PC-3 (cell line): ENCODE results near the gene FMNL3. TPM values are rescaled to one million over a fixed set of nuclear protein-coding genes. Genes with fewer than 3 reads are reported as not detected.

Experiments used
- ATAC-seq: fragments of 200-7000 bp; cut with Tn5 transposase; 2 replicates; pipeline ENCODE4 v1.9.1; 2020; ENCODE audit warnings: mild to moderate bottlenecking, moderate library complexity
- BruUV-seq: library from RNA; stranded (reverse); fragments of 400-500 nt; replicated peaks from 2 replicates; lab custom pipeline; 2021; lab: Mats Ljungman, UMichigan
- CTCF ChIA-PET: fragments of 300-600 bp; sonication (Branson Sonifier 250); formaldehyde crosslinking; loops from one replicate; lab custom pipeline; 2022; ENCODE audit warnings: antibody characterized with exemption; lab: Charles Lee
- POLR2A ChIA-PET: fragments of 300-600 bp; sonication (Branson Sonifier 250); formaldehyde crosslinking; loops from one replicate; lab custom pipeline; 2022; ENCODE audit warnings: antibody characterized with exemption; ENCODE audit not compliant: unreplicated experiment; lab: Charles Lee
- DNase-seq: peaks from one replicate; pipeline ENCODE4 v3.0.0-alpha.2; 2015
- H2AFZ ChIP-seq: fragments of 300-600 bp; sonication (generic); 2 replicates; pipeline ENCODE4 v1.6.0; 2016; ENCODE audit warnings: antibody characterized with exemption, low read length
- H3F3A ChIP-seq: fragments of 300-600 bp; sonication (generic); one replicate; pipeline ENCODE4 v1.6.0; 2017; ENCODE audit warnings: antibody characterized with exemption, low read length, control low read depth, mild to moderate bottlenecking; ENCODE audit not compliant: unreplicated experiment
- H3K27ac ChIP-seq: fragments of 300-600 bp; sonication (generic); 2 replicates; pipeline ENCODE4 v1.5.1; 2016; ENCODE audit warnings: mild to moderate bottlenecking, low read length
- H3K27me3 ChIP-seq: fragments of 300-600 bp; sonication (generic); 2 replicates; pipeline ENCODE4 v1.6.1; 2016; ENCODE audit warnings: low read length, mixed read lengths
- H3K36me3 ChIP-seq: fragments of 300-600 bp; sonication (generic); 2 replicates; pipeline ENCODE4 v1.6.1; 2016; ENCODE audit warnings: low read depth, mixed run types, low read length, mixed read lengths
- H3K4me1 ChIP-seq: fragments of 300-600 bp; sonication (generic); 2 replicates; pipeline ENCODE4 v1.5.1; 2016; ENCODE audit warnings: low read length; ENCODE audit not compliant: insufficient read depth
- H3K4me2 ChIP-seq: fragments of 300-600 bp; sonication (generic); 2 replicates; pipeline ENCODE4 v1.6.0; 2016; ENCODE audit warnings: low read length
- H3K4me3 ChIP-seq: fragments of 300-600 bp; sonication (generic); 2 replicates; pipeline ENCODE4 v1.5.1; 2016; ENCODE audit warnings: mild to moderate bottlenecking, low read length, mixed read lengths
- H3K79me2 ChIP-seq: fragments of 300-600 bp; sonication (generic); 2 replicates; pipeline ENCODE4 v1.6.1; 2017; ENCODE audit warnings: low read length, mixed read lengths
- H3K9ac ChIP-seq: fragments of 300-600 bp; sonication (generic); 2 replicates; pipeline ENCODE4 v1.6.0; 2016; ENCODE audit warnings: mild to moderate bottlenecking, low read length
- H3K9me2 ChIP-seq: fragments of 300-600 bp; sonication (generic); replicated peaks from 2 replicates; pipeline ENCODE4 v1.6.1; 2016; ENCODE audit warnings: mixed run types, low read length, mixed read lengths
- H3K9me3 ChIP-seq: fragments of 300-600 bp; sonication (generic); 2 replicates; pipeline ENCODE4 v1.6.1; 2016; ENCODE audit warnings: low read length, mixed read lengths
- H4K20me1 ChIP-seq: fragments of 300-600 bp; sonication (generic); 2 replicates; pipeline ENCODE4 v1.6.1; 2016; ENCODE audit warnings: low read length, mixed read lengths
- EZH2 ChIP-seq: fragments of 300-600 bp; sonication (generic); IDR thresholded peaks from one replicate; pipeline ENCODE4 v1.6.1; 2017; ENCODE audit warnings: antibody characterized with exemption, mild to moderate bottlenecking, low read length; ENCODE audit not compliant: unreplicated experiment
- EZH2phosphoT487 ChIP-seq: fragments of 300-600 bp; sonication (generic); IDR thresholded peaks from 2 replicates; pipeline ENCODE4 v1.6.1; 2018; ENCODE audit warnings: mild to moderate bottlenecking, antibody characterized with exemption, low read length, borderline replicate concordance
- intact Hi-C: fragments of 100-400 bp; cut with micrococcal nuclease; formaldehyde crosslinking; loops from 2 replicates; pipeline ENCODE4 v1.9.0; 2023
- total RNA-seq: library from RNA; depleted of rRNA; stranded (reverse); fragments of >200 nt; gene quantifications from 2 replicates; pipeline ENCODE4 v1.2.3, GENCODE V29; 2014
- TF ChIP-seq, protein P1 (sequence below): fragments of 300-600 bp; sonication (generic); conservative IDR thresholded peaks from 2 replicates; pipeline ENCODE4 v1.5.1; 2017; ENCODE audit warnings: antibody characterized with exemption, low read depth, mild to moderate bottlenecking, low read length

Gene FMNL3
- total RNA-seq, 1 experiment from 2014 or later, result 6.2 TPM

- Histone ChIP-seq H3K9ac (no peak overlapping the region), H3K9me3 (no peaks in the 10 kb centered on the region), H4K20me1 (peaks cover 74% of the 10 kb centered on the region), H2AFZ (no peak overlapping the region), H3F3A (no peaks in the 10 kb centered on the region), H3K4me2 (no peak overlapping the region), H3K36me3 (peaks cover 56% of the 10 kb centered on the region), H3K27ac (no peak overlapping the region), H3K79me2 (peaks cover 93% of the 10 kb centered on the region), H3K27me3 (no peaks in the 10 kb centered on the region), H3K4me3 (no peak overlapping the region), H3K9me2 (no peaks in the 10 kb centered on the region), H3K4me1 (no peaks in the 10 kb centered on the region)
- no TSS peak for BruUV-seq
- TF ChIP-seq, protein P1, sequence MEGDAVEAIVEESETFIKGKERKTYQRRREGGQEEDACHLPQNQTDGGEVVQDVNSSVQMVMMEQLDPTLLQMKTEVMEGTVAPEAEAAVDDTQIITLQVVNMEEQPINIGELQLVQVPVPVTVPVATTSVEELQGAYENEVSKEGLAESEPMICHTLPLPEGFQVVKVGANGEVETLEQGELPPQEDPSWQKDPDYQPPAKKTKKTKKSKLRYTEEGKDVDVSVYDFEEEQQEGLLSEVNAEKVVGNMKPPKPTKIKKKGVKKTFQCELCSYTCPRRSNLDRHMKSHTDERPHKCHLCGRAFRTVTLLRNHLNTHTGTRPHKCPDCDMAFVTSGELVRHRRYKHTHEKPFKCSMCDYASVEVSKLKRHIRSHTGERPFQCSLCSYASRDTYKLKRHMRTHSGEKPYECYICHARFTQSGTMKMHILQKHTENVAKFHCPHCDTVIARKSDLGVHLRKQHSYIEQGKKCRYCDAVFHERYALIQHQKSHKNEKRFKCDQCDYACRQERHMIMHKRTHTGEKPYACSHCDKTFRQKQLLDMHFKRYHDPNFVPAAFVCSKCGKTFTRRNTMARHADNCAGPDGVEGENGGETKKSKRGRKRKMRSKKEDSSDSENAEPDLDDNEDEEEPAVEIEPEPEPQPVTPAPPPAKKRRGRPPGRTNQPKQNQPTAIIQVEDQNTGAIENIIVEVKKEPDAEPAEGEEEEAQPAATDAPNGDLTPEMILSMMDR, result no peak
- TF ChIP-seq EZH2 (no peak), EZH2phosphoT487 (no peak)
- peak; percentile 12 for DNase-seq
- ChIA-PET POLR2A (no interaction called here), CTCF (no interaction called here)
- no peak for ATAC-seq
- intact Hi-C loops, result no loop called here
Observed at GRCh38 chr12:49750027-49750995, 43.1 kb upstream of the FMNL3 start.

DNA sequence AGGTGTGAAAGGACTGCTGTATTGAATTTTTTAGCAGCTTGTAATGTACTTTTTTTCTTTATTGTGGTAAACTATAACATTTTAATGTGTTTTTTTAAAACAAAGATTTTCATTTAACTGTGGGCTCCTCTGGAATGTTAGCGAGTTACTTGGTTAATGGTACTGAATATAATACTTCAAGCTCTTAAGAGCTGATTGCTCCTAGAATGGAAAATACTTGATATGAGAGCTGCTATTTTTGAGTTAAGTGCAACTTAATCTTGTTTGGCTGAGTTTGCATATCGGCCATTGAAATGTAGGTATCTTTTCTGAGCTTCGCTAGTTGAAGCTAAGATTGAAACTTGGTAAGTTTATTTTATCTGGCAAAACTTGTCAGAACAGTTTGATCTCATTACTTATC is 41.6 kb upstream of the FMNL3 start:
- no peak overlapping the region for H3K9ac ChIP-seq
- ChIA-PET POLR2A (no interaction called here), CTCF (no interaction called here)
- H3F3A ChIP-seq, result no peaks in the 10 kb centered on the region
- intact Hi-C loops, result no loop called here
- peaks cover 89% of the 10 kb centered on the region for H4K20me1 ChIP-seq
- H3K4me3 ChIP-seq, result no peak overlapping the region
- H3K79me2 ChIP-seq, result peaks cover 100% of the 10 kb centered on the region
- no peak for DNase-seq
- BruUV-seq, result no TSS peak
- H3K36me3 ChIP-seq, result peaks cover 51% of the 10 kb centered on the region
- ATAC-seq, result no peak
- no peak overlapping the region for H2AFZ ChIP-seq
- no peak overlapping the region for H3K27ac ChIP-seq
- no peaks in the 10 kb centered on the region for H3K9me3 ChIP-seq
- peaks cover 9% of the 10 kb centered on the region for H3K4me1 ChIP-seq
- no peak overlapping the region for H3K4me2 ChIP-seq
- no peaks in the 10 kb centered on the region for H3K9me2 ChIP-seq
- H3K27me3 ChIP-seq, result no peaks in the 10 kb centered on the region
- TF ChIP-seq EZH2, result no peak

DNA sequence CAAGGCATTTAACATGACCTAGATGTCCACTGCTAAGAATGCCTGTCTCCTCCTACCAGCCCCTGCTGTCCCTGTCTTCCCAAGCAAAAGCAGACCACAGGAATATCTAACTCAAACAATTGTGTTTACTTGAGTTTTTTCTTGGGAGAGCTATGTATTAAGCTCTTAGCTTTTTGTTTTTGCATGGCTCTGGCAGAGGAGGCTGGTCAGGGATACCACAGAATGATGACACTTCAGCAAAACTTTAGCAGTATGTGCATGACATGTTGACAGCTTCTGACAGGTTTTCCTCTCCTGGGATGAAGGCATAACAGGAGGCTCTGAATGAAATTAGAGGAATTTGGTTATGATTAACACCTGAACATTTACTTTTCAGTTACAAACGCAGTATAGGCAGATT is 41.1 kb upstream of the FMNL3 start:
- DNase-seq (no peak), ATAC-seq (no peak)
- ChIA-PET CTCF (no interaction called here), POLR2A (no interaction called here)
- no peak overlapping the region for H3K4me3 ChIP-seq
- H3K36me3 ChIP-seq, result peaks cover 48% of the 10 kb centered on the region
- H4K20me1 ChIP-seq, result peaks cover 94% of the 10 kb centered on the region
- intact Hi-C loops, result no loop called here
- no peak overlapping the region for H2AFZ ChIP-seq
- no peaks in the 10 kb centered on the region for H3F3A ChIP-seq
- peaks cover 100% of the 10 kb centered on the region for H3K79me2 ChIP-seq
- no peak overlapping the region for H3K9ac ChIP-seq
- H3K4me2 ChIP-seq, result no peak overlapping the region
- H3K9me2 ChIP-seq, result no peaks in the 10 kb centered on the region
- BruUV-seq, result no TSS peak
- no peaks in the 10 kb centered on the region for H3K27me3 ChIP-seq
- no peaks in the 10 kb centered on the region for H3K9me3 ChIP-seq
- peaks cover 14% of the 10 kb centered on the region for H3K4me1 ChIP-seq
- no peak for TF ChIP-seq EZH2
- no peak for TF ChIP-seq EZH2phosphoT487
- TF ChIP-seq, protein P1, result no peak
- no peak overlapping the region for H3K27ac ChIP-seq
